Mesenchymal stem cell (in vitro differentiated cells and primary cell): ENCODE data around the gene WDFY2.

Experiments used
- DNase-seq: peaks from one replicate; pipeline ENCODE4 v3.0.0-alpha.2; 2013
- H2AFZ ChIP-seq: one replicate; pipeline ENCODE4 v1.6.1; 2013; ENCODE audit warnings: low read depth, mild to moderate bottlenecking, control low read depth, inconsistent platforms, low read length, moderate library complexity
- H2AK5ac ChIP-seq: 2 replicates; pipeline ENCODE4 v1.6.1; 2013; ENCODE audit warnings: low read length, moderate library complexity, mild to moderate bottlenecking, inconsistent platforms; ENCODE audit not compliant: severe bottlenecking
- H2BK120ac ChIP-seq: one replicate; pipeline ENCODE4 v1.6.1; 2013; ENCODE audit warnings: low read depth, mild to moderate bottlenecking, inconsistent platforms, low read length, moderate library complexity
- H2BK12ac ChIP-seq, 2 experiments: one replicate each; pipeline ENCODE4 v1.6.1; 2013; ENCODE audit warnings: inconsistent platforms in 2 of 2, low read length in 2 of 2, mild to moderate bottlenecking in 2 of 2, moderate library complexity in 2 of 2, control low read depth in 1 of 2
- H2BK15ac ChIP-seq: one replicate; pipeline ENCODE4 v1.6.1; 2013; ENCODE audit warnings: mild to moderate bottlenecking, low read depth, inconsistent platforms; ENCODE audit not compliant: poor library complexity, severe bottlenecking
- H2BK5ac ChIP-seq: 2 replicates; pipeline ENCODE4 v1.6.1; 2013; ENCODE audit warnings: low read depth, mild to moderate bottlenecking, low read length, control low read depth, inconsistent platforms; ENCODE audit not compliant: poor library complexity, severe bottlenecking
- H3K14ac ChIP-seq, 2 experiments: one replicate each; pipeline ENCODE4 v1.6.1; 2013; ENCODE audit warnings: inconsistent platforms in 2 of 2, low read length in 2 of 2, control low read depth in 1 of 2, mild to moderate bottlenecking in 1 of 2, moderate library complexity in 1 of 2
- H3K18ac ChIP-seq, 2 experiments: one replicate each; pipeline ENCODE4 v1.6.1; 2013; ENCODE audit warnings: inconsistent platforms in 2 of 2, low read length in 2 of 2, control low read depth in 1 of 2, low read depth in 1 of 2, mild to moderate bottlenecking in 1 of 2
- H3K23ac ChIP-seq, 2 experiments: one replicate each; pipeline ENCODE4 v1.6.1; 2013; ENCODE audit warnings: inconsistent platforms in 2 of 2, low read length in 2 of 2, mild to moderate bottlenecking in 2 of 2, moderate library complexity in 2 of 2, control low read depth in 1 of 2
- H3K27ac ChIP-seq: 2 replicates; pipeline ENCODE4 v1.5.1; 2013; ENCODE audit warnings: mild to moderate bottlenecking, moderate library complexity, low read length, control low read depth, inconsistent platforms; ENCODE audit not compliant: poor library complexity, severe bottlenecking
- H3K27me3 ChIP-seq, 2 experiments: 2 replicates each; pipeline versions ENCODE4 v1.6.1 to v1.7.0; 2013; ENCODE audit warnings: low read length in 2 of 2, mild to moderate bottlenecking in 2 of 2, moderate library complexity in 2 of 2, control low read depth in 1 of 2, inconsistent platforms in 1 of 2; ENCODE audit not compliant: control insufficient read depth in 1 of 2, insufficient read depth in 1 of 2
- H3K36me3 ChIP-seq, 2 experiments: 2 replicates each; pipeline versions ENCODE4 v1.6.1 to v1.7.0; 2013; ENCODE audit warnings: low read length in 2 of 2, control low read depth in 1 of 2, inconsistent platforms in 1 of 2, low read depth in 1 of 2, mild to moderate bottlenecking in 1 of 2; ENCODE audit not compliant: insufficient read depth in 2 of 2, control insufficient read depth in 1 of 2
- H3K4ac ChIP-seq, 2 experiments: one replicate each; pipeline ENCODE4 v1.6.1; 2013; ENCODE audit warnings: inconsistent platforms in 2 of 2, low read length in 2 of 2, mild to moderate bottlenecking in 2 of 2, moderate library complexity in 2 of 2, control low read depth in 1 of 2, low read depth in 1 of 2
- H3K4me1 ChIP-seq: 2 replicates; pipeline ENCODE4 v1.6.1; 2013; ENCODE audit warnings: low read depth, low read length, control low read depth; ENCODE audit not compliant: control insufficient read depth, insufficient read depth
- H3K4me2 ChIP-seq: 2 replicates; pipeline ENCODE4 v1.6.1; 2013; ENCODE audit warnings: low read length, mild to moderate bottlenecking, inconsistent platforms; ENCODE audit not compliant: poor library complexity, severe bottlenecking
- H3K4me3 ChIP-seq, 2 experiments: 2 replicates each; pipeline versions ENCODE4 v1.5.1 to v1.7.0; 2013; ENCODE audit warnings: low read length in 2 of 2, mild to moderate bottlenecking in 2 of 2, control low read depth in 1 of 2, low read depth in 1 of 2; ENCODE audit not compliant: insufficient read depth in 1 of 2
- H3K79me1 ChIP-seq: replicated peaks from 2 replicates; pipeline ENCODE4 v1.6.1; 2013; ENCODE audit warnings: mild to moderate bottlenecking, control low read depth, low read length, inconsistent platforms; ENCODE audit not compliant: poor library complexity, severe bottlenecking
- H3K9ac ChIP-seq: 2 replicates; pipeline ENCODE4 v1.7.0; 2013; ENCODE audit warnings: mild to moderate bottlenecking, low read length, moderate library complexity
- H3K9me3 ChIP-seq: 2 replicates; pipeline ENCODE4 v1.7.0; 2013; ENCODE audit warnings: mild to moderate bottlenecking, low read length; ENCODE audit not compliant: control insufficient read depth
- H4K8ac ChIP-seq: one replicate; pipeline ENCODE4 v1.6.1; 2013; ENCODE audit warnings: inconsistent platforms, mild to moderate bottlenecking, low read length, moderate library complexity
- H4K91ac ChIP-seq: one replicate; pipeline ENCODE4 v1.6.1; 2013; ENCODE audit warnings: mild to moderate bottlenecking, low read length, inconsistent platforms
- WGBS: methylation state at CpG from one replicate; pipeline ENCODE4 v1.1.7; 2013; ENCODE audit warnings: mixed read lengths; 5-methylcytosine and 5-hydroxymethylcytosine counted together

WDFY2 gene

DNA sequence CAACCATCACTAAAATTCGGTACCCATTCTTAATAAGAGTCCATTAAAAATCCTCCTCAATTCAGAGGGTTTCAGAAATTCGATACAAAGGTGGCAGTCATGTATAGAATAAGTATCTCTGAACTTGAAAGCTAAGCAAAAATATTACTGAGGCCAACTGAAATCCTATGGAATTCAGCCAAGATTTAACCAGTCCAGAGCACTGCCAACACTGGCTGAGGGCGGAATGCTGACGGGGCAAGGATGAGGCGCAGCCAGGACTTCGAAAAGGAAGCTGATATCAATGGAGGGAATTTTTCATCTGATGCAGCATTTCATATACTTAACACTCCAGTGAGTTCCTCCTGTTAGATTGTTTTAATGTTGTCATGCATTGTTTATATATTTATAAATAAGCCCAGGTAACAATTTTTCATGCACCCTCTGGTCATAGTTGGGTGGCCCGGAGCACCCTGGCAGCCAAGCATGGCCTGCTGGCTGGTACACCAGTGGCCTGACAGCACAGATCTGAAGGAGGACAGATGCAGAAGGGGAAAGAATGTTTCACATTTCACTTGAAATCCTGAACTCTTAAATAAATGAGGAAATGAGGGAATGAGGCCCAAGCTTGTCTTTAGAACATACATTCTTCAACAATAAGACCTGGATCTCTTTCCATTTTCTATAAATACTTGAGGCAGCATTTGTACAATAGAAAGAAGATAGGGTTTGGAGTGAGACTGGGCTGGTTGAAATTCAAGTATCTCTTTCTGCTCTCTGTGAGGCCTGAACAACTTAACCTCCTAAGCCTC lies 41.5 kb downstream of the WDFY2 start:
- Histone ChIP-seq H3K27ac (peak overlapping the region; percentile 36), H3K9me3 (no peaks in the 10 kb centered on the region), H4K91ac (no peak overlapping the region), H3K27me3 (no peaks in the 10 kb centered on the region), H2BK120ac (no peak overlapping the region), H2AK5ac (peak overlapping the region; percentile 59), H2BK5ac (no peak overlapping the region), H2BK15ac (peak overlapping the region; percentile 83), H3K36me3 (peaks cover 0 to 3% of the 10 kb centered on the region in 2 experiments), H3K4me2 (peak overlapping the region; percentile 49), H4K8ac (peak overlapping the region; percentile 54), H2BK12ac (no peak overlapping the region), H3K4ac (no peak overlapping the region), H3K18ac (peak overlapping the region in 1 of 2 experiments; percentile 2), H3K79me1 (peaks cover 23% of the 10 kb centered on the region), H3K9ac (no peak overlapping the region), H3K4me1 (peaks cover 16% of the 10 kb centered on the region), H3K14ac (no peak overlapping the region), H3K23ac (no peak overlapping the region), H2AFZ (no peak overlapping the region), H3K4me3 (no peak overlapping the region)
- no peak for DNase-seq
- 92% methylated on average over 3 of the region's 7 CpGs for WGBS

DNA sequence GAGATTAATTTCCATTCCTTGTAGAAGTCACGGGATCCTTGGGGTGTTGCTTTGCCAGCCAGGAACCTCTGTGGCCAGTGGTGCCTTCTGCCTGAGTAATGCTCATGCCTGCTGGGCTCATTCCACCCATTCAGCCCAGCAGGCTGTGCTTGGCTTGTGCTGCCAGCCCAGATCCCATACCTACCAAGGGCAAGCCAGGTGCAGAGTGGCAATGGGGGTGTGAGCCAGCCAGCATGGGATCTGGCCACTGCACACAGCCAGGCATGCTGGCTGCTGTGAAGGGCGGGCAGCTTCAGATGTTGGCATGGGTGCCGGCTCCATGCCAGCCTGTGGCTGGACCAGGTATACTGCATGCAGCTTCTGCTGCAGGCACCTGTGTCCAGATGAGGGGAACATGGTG lies 42.5 kb downstream of the WDFY2 start:
- Histone ChIP-seq H2AK5ac (no peak overlapping the region), H2AFZ (no peak overlapping the region), H2BK5ac (no peak overlapping the region), H3K4ac (peak overlapping the region in 1 of 2 experiments; percentile 39), H3K18ac (peak overlapping the region; percentile 67 to 77), H3K36me3 (peaks cover 0 to 3% of the 10 kb centered on the region in 2 experiments), H2BK15ac (peak overlapping the region; percentile 70), H3K9ac (no peak overlapping the region), H3K14ac (peak overlapping the region in 1 of 2 experiments; percentile 99), H3K79me1 (peaks cover 20% of the 10 kb centered on the region), H3K27ac (peak overlapping the region; percentile 13), H3K4me3 (no peak overlapping the region), H2BK12ac (peak overlapping the region in 1 of 2 experiments; percentile 1), H3K4me1 (peaks cover 16% of the 10 kb centered on the region), H2BK120ac (no peak overlapping the region), H3K4me2 (no peak overlapping the region), H3K27me3 (no peaks in the 10 kb centered on the region), H4K8ac (no peak overlapping the region), H4K91ac (peak overlapping the region; percentile 72), H3K23ac (peak overlapping the region in 1 of 2 experiments; percentile 16), H3K9me3 (no peaks in the 10 kb centered on the region)
- WGBS, result 100% methylated on average over 3 of the region's 3 CpGs
- no peak for DNase-seq

DNA sequence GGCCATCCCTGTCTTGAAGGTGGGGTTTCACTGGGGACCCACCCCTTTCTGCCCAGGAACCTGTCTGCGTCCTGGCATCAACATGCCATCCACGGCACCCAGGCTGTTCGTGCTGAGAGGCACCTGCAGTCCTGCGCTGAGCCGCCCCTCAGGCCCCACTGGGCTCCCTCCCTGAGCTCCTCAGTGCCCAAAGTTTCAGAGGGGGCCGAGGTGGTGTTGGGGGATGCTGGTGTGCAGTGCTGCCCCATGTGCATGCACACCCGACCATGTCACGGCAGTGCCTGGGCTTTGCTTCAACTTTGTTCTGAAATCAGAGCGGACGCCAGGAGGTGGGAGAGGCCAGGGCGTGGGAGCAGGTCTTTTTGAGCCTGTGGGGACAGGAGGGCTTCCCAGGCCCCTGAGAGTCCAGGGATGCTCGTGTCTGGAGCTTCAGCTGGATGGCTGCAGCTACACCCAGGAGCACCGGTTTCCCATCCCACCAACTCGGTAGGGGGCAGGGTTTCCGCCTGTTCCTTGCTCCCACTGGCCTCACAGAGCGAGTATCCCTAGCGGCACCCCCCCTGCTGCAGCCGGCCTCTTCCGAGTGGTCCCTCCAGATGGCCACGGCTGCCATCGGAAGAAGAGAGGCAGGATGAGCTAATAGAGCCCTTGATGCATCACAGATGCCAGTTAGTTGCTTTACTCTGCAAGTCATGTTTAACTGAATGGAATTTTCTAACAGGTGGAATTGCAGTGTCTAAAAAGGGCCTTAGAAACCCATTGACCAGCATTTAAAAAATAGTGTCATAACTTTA lies 44.0 kb downstream of the WDFY2 start:
- 82% methylated on average over 21 of the region's 21 CpGs for WGBS
- no peak overlapping the region for H2BK120ac ChIP-seq

More for the DNA sequence above, 44.0 kb downstream of the WDFY2 start:
- no peak overlapping the region for H3K4me3 ChIP-seq
- H3K18ac ChIP-seq, result no peak overlapping the region
- H3K14ac ChIP-seq, result no peak overlapping the region
- no peak overlapping the region for H2BK15ac ChIP-seq
- peaks cover 18% of the 10 kb centered on the region for H3K79me1 ChIP-seq
- H2BK5ac ChIP-seq, result no peak overlapping the region
- no peaks in the 10 kb centered on the region for H3K27me3 ChIP-seq
- no peak overlapping the region for H2AK5ac ChIP-seq
- H3K9ac ChIP-seq, result no peak overlapping the region
- H3K36me3 ChIP-seq, result peaks cover 0 to 3% of the 10 kb centered on the region in 2 experiments
- peak overlapping the region; percentile 43 for H4K8ac ChIP-seq
- H3K27ac ChIP-seq, result no peak overlapping the region
- H2AFZ ChIP-seq, result no peak overlapping the region
- H4K91ac ChIP-seq, result no peak overlapping the region
- peak; percentile 45 for DNase-seq
- H3K9me3 ChIP-seq, result no peaks in the 10 kb centered on the region
- H3K4ac ChIP-seq, result no peak overlapping the region
- no peak overlapping the region for H3K23ac ChIP-seq
- H3K4me2 ChIP-seq, result no peak overlapping the region
- H3K4me1 ChIP-seq, result peaks cover 19% of the 10 kb centered on the region
- no peak overlapping the region for H2BK12ac ChIP-seq
